Measurements from ENCODE around the gene GRIK1. TPM values are rescaled to one million over a fixed set of nuclear protein-coding genes. Genes with fewer than 3 reads are reported as not detected.
A peak's percentile ranks its signal among the peaks of the same experiment; 100 is the strongest.

The GRIK1 gene
- total and polyA plus RNA-seq, 3 experiments from 2014 or later = not detected

GRCh38 chr21:29810871-29811270, 128.9 kb downstream of the GRIK1 start:
- Histone ChIP-seq H3K27me3 (ENCODE audit: insufficient read depth, low read length, poor library complexity, severe bottlenecking) (no peaks in the 10 kb centered on the region), H3K27ac (ENCODE audit: low read depth, low read length) (no peak overlapping the region), H3K4me3 (ENCODE audit: low read length) (no peak overlapping the region), H3K9me3 (ENCODE audit: low read length) (no peaks in the 10 kb centered on the region), H3K4me1 (ENCODE audit: insufficient read depth, low read length) (no peaks in the 10 kb centered on the region), H3K36me3 (ENCODE audit: insufficient read depth, low read length) (no peaks in the 10 kb centered on the region)
- no peaks in the 10 kb centered on the region for H3K4me1 Mint-ChIP-seq
- POLR2A ChIA-PET = no interaction called here
- DNase-seq = no peak
- H3K9me3 Mint-ChIP-seq = peaks cover 0 to 3% (median 0%) of the 10 kb centered on the region in 5 donors
- no peak overlapping the region for H3K27ac Mint-ChIP-seq
- peaks cover 0 to 1% of the 10 kb centered on the region in 2 donors for H3K27me3 Mint-ChIP-seq
- no peak overlapping the region for H3K4me3 Mint-ChIP-seq
- H3K36me3 Mint-ChIP-seq = no peaks in the 10 kb centered on the region
- CTCF ChIA-PET = no interaction called here

GRCh38 chr21:29808153-29808552, 131.6 kb downstream of the GRIK1 start:
- H3K36me3 Mint-ChIP-seq = no peaks in the 10 kb centered on the region
- Histone ChIP-seq H3K36me3 (ENCODE audit: insufficient read depth, low read length) (no peaks in the 10 kb centered on the region), H3K27me3 (ENCODE audit: insufficient read depth, low read length, poor library complexity, severe bottlenecking) (no peaks in the 10 kb centered on the region), H3K4me3 (ENCODE audit: low read length) (no peak overlapping the region), H3K27ac (ENCODE audit: low read depth, low read length) (no peak overlapping the region), H3K4me1 (ENCODE audit: insufficient read depth, low read length) (no peaks in the 10 kb centered on the region), H3K9me3 (ENCODE audit: low read length) (no peaks in the 10 kb centered on the region)
- H3K4me3 Mint-ChIP-seq = no peak overlapping the region
- H3K27ac Mint-ChIP-seq = no peak overlapping the region
- H3K9me3 Mint-ChIP-seq = no peaks in the 10 kb centered on the region
- POLR2A ChIA-PET = no interaction called here
- H3K27me3 Mint-ChIP-seq = no peaks in the 10 kb centered on the region
- no peaks in the 10 kb centered on the region for H3K4me1 Mint-ChIP-seq
- no peak for DNase-seq
- CTCF ChIA-PET = no interaction called here

- Mint-ChIP-seq H3K4me3 (no peak overlapping the region), H3K4me1 (no peaks in the 10 kb centered on the region), H3K27ac (peak overlapping the region in 1 of 8 donors; percentile 32), H3K27me3 (no peaks in the 10 kb centered on the region), H3K36me3 (no peaks in the 10 kb centered on the region), H3K9me3 (peaks cover 0 to 2% (median 0%) of the 10 kb centered on the region in 5 donors)
- no peaks in the 10 kb centered on the region for H3K4me1 ChIP-seq (ENCODE audit: insufficient read depth, low read length)
- H3K27ac ChIP-seq (ENCODE audit: low read depth, low read length) = no peak overlapping the region
- no peaks in the 10 kb centered on the region for H3K27me3 ChIP-seq (ENCODE audit: insufficient read depth, low read length, poor library complexity, severe bottlenecking)
- no peak for DNase-seq
- POLR2A ChIA-PET = no interaction called here
- H3K9me3 ChIP-seq (ENCODE audit: low read length) = no peaks in the 10 kb centered on the region
- no peak overlapping the region for H3K4me3 ChIP-seq (ENCODE audit: low read length)
- CTCF ChIA-PET = no interaction called here
- no peaks in the 10 kb centered on the region for H3K36me3 ChIP-seq (ENCODE audit: insufficient read depth, low read length)
Observed at GRCh38 chr21:29805105-29805504, 134.7 kb downstream of the GRIK1 start.

- H3K36me3 ChIP-seq (ENCODE audit: insufficient read depth, low read length) = no peaks in the 10 kb centered on the region
- H3K27me3 ChIP-seq (ENCODE audit: insufficient read depth, low read length, poor library complexity, severe bottlenecking) = no peaks in the 10 kb centered on the region
- H3K4me1 Mint-ChIP-seq = no peaks in the 10 kb centered on the region
- no peaks in the 10 kb centered on the region for H3K9me3 ChIP-seq (ENCODE audit: low read length)
- no peak overlapping the region for H3K4me3 ChIP-seq (ENCODE audit: low read length)
- POLR2A ChIA-PET = no interaction called here
- no peak overlapping the region for H3K27ac Mint-ChIP-seq
- no peaks in the 10 kb centered on the region for H3K36me3 Mint-ChIP-seq
- CTCF ChIA-PET = no interaction called here
- no peak for DNase-seq
- no peak overlapping the region for H3K27ac ChIP-seq (ENCODE audit: low read depth, low read length)
- no peaks in the 10 kb centered on the region for H3K27me3 Mint-ChIP-seq
- H3K4me3 Mint-ChIP-seq = no peak overlapping the region
- no peaks in the 10 kb centered on the region for H3K4me1 ChIP-seq (ENCODE audit: insufficient read depth, low read length)
- peaks cover 0 to 2% (median 0%) of the 10 kb centered on the region in 5 donors for H3K9me3 Mint-ChIP-seq
Observed at GRCh38 chr21:29803191-29803590, 136.6 kb downstream of the GRIK1 start.

GRCh38 chr21:29801122-29801521, 138.7 kb downstream of the GRIK1 start:
- ChIA-PET CTCF (no interaction called here), POLR2A (no interaction called here)
- Histone ChIP-seq H3K27me3 (ENCODE audit: insufficient read depth, low read length, poor library complexity, severe bottlenecking) (no peaks in the 10 kb centered on the region), H3K4me1 (ENCODE audit: insufficient read depth, low read length) (no peaks in the 10 kb centered on the region), H3K27ac (ENCODE audit: low read depth, low read length) (no peak overlapping the region), H3K9me3 (ENCODE audit: low read length) (no peaks in the 10 kb centered on the region), H3K4me3 (ENCODE audit: low read length) (no peak overlapping the region), H3K36me3 (ENCODE audit: insufficient read depth, low read length) (no peaks in the 10 kb centered on the region)
- no peak overlapping the region for H3K4me3 Mint-ChIP-seq
- no peaks in the 10 kb centered on the region for H3K4me1 Mint-ChIP-seq
- no peak for DNase-seq
- peaks cover 0 to 2% (median 0%) of the 10 kb centered on the region in 5 donors for H3K9me3 Mint-ChIP-seq
- H3K27me3 Mint-ChIP-seq = peaks cover 0 to 2% of the 10 kb centered on the region in 2 donors
- no peak overlapping the region for H3K27ac Mint-ChIP-seq
- no peaks in the 10 kb centered on the region for H3K36me3 Mint-ChIP-seq

- CTCF ChIA-PET = no interaction called here
- no peak overlapping the region for H3K27ac Mint-ChIP-seq
- POLR2A ChIA-PET = no interaction called here
Observed at GRCh38 chr21:29800056-29800455, 139.7 kb downstream of the GRIK1 start.

GRCh38 chr21:29798840-29799239, 141.0 kb downstream of the GRIK1 start:
- no peak overlapping the region for H3K4me3 Mint-ChIP-seq
- no peaks in the 10 kb centered on the region for H3K27me3 ChIP-seq (ENCODE audit: insufficient read depth, low read length, poor library complexity, severe bottlenecking)
- H3K4me1 Mint-ChIP-seq = no peaks in the 10 kb centered on the region
- H3K9me3 Mint-ChIP-seq = peaks cover 0 to 4% (median 0%) of the 10 kb centered on the region in 5 donors
- H3K27me3 Mint-ChIP-seq = peaks cover 0 to 2% of the 10 kb centered on the region in 2 donors
- DNase-seq = no peak
- H3K4me1 ChIP-seq (ENCODE audit: insufficient read depth, low read length) = no peaks in the 10 kb centered on the region
- ChIA-PET POLR2A (no interaction called here), CTCF (no interaction called here)
- H3K27ac Mint-ChIP-seq = no peak overlapping the region
- H3K9me3 ChIP-seq (ENCODE audit: low read length) = no peaks in the 10 kb centered on the region
- no peak overlapping the region for H3K27ac ChIP-seq (ENCODE audit: low read depth, low read length)
- H3K36me3 ChIP-seq (ENCODE audit: insufficient read depth, low read length) = no peaks in the 10 kb centered on the region
- H3K4me3 ChIP-seq (ENCODE audit: low read length) = no peak overlapping the region
- H3K36me3 Mint-ChIP-seq = no peaks in the 10 kb centered on the region

More at GRCh38 chr21:29800056-29800455, 139.7 kb downstream of the GRIK1 start:
- no peaks in the 10 kb centered on the region for H3K36me3 ChIP-seq (ENCODE audit: insufficient read depth, low read length)
- no peaks in the 10 kb centered on the region for H3K4me1 ChIP-seq (ENCODE audit: insufficient read depth, low read length)
- H3K9me3 Mint-ChIP-seq = peaks cover 0 to 4% (median 0%) of the 10 kb centered on the region in 5 donors
- no peaks in the 10 kb centered on the region for H3K27me3 ChIP-seq (ENCODE audit: insufficient read depth, low read length, poor library complexity, severe bottlenecking)
- H3K27ac ChIP-seq (ENCODE audit: low read depth, low read length) = no peak overlapping the region
- peaks cover 0 to 2% of the 10 kb centered on the region in 2 donors for H3K27me3 Mint-ChIP-seq
- no peaks in the 10 kb centered on the region for H3K4me1 Mint-ChIP-seq
- H3K4me3 Mint-ChIP-seq = no peak overlapping the region
- H3K4me3 ChIP-seq (ENCODE audit: low read length) = no peak overlapping the region
- no peaks in the 10 kb centered on the region for H3K36me3 Mint-ChIP-seq
- DNase-seq = no peak
- H3K9me3 ChIP-seq (ENCODE audit: low read length) = no peaks in the 10 kb centered on the region

- no peaks in the 10 kb centered on the region for H3K36me3 ChIP-seq (ENCODE audit: insufficient read depth, low read length)
- no peaks in the 10 kb centered on the region for H3K27me3 ChIP-seq (ENCODE audit: insufficient read depth, low read length, poor library complexity, severe bottlenecking)
- ChIA-PET POLR2A (no interaction called here), CTCF (no interaction called here)
- DNase-seq = no peak
- H3K27me3 Mint-ChIP-seq = peaks cover 0 to 2% of the 10 kb centered on the region in 2 donors
- H3K4me3 Mint-ChIP-seq = no peak overlapping the region
- H3K36me3 Mint-ChIP-seq = no peaks in the 10 kb centered on the region
- H3K4me3 ChIP-seq (ENCODE audit: low read length) = no peak overlapping the region
- H3K4me1 ChIP-seq (ENCODE audit: insufficient read depth, low read length) = no peaks in the 10 kb centered on the region
- no peak overlapping the region for H3K27ac Mint-ChIP-seq
- H3K4me1 Mint-ChIP-seq = no peaks in the 10 kb centered on the region
- H3K9me3 Mint-ChIP-seq = peaks cover 0 to 4% (median 0%) of the 10 kb centered on the region in 5 donors
- H3K27ac ChIP-seq (ENCODE audit: low read depth, low read length) = no peak overlapping the region
- H3K9me3 ChIP-seq (ENCODE audit: low read length) = no peaks in the 10 kb centered on the region
Observed at GRCh38 chr21:29797155-29797554, 142.6 kb downstream of the GRIK1 start.

- Mint-ChIP-seq H3K27ac (no peak overlapping the region), H3K9me3 (peaks cover 0 to 2% (median 0%) of the 10 kb centered on the region in 5 donors), H3K36me3 (no peaks in the 10 kb centered on the region), H3K4me3 (no peak overlapping the region), H3K27me3 (peaks cover 0 to 2% of the 10 kb centered on the region in 2 donors), H3K4me1 (no peaks in the 10 kb centered on the region)
- H3K27me3 ChIP-seq (ENCODE audit: insufficient read depth, low read length, poor library complexity, severe bottlenecking) = no peaks in the 10 kb centered on the region
- no peak for DNase-seq
- H3K27ac ChIP-seq (ENCODE audit: low read depth, low read length) = no peak overlapping the region
- no peaks in the 10 kb centered on the region for H3K9me3 ChIP-seq (ENCODE audit: low read length)
- no peaks in the 10 kb centered on the region for H3K4me1 ChIP-seq (ENCODE audit: insufficient read depth, low read length)
- H3K36me3 ChIP-seq (ENCODE audit: insufficient read depth, low read length) = no peaks in the 10 kb centered on the region
- no peak overlapping the region for H3K4me3 ChIP-seq (ENCODE audit: low read length)
- ChIA-PET POLR2A (no interaction called here), CTCF (no interaction called here)
Observed at GRCh38 chr21:29793712-29794111, 146.1 kb downstream of the GRIK1 start.

Data from CD8-positive, alpha-beta memory T cell (primary cell).